Parathyroid adenoma (tissue), 2 donors: ENCODE measurements around the gene ZNF276.
A peak's percentile ranks its signal among the peaks of the same experiment; 100 is the strongest.
"Not testable (repeated sequence)": the region's sequence is repeated elsewhere in the genome, so short reads cannot be mapped to it uniquely, and the experiment has no call there.

Experiments used
- H2AFZ ChIP-seq: fragments of 300-600 bp; sonication (generic); one replicate; pipeline ENCODE4 v1.7.0; 2017; ENCODE audit warnings: antibody characterized with exemption, mild to moderate bottlenecking
- H3K27ac ChIP-seq: fragments of 300-600 bp; sonication (generic); one replicate; pipeline ENCODE4 v1.7.0; 2017
- H3K27me3 ChIP-seq: fragments of 300-600 bp; sonication (generic); one replicate; pipeline ENCODE4 v1.7.0; 2017; ENCODE audit warnings: low read length; ENCODE audit not compliant: control insufficient read depth, insufficient read depth
- H3K36me3 ChIP-seq: fragments of 300-600 bp; sonication (generic); one replicate; pipeline ENCODE4 v1.7.0; 2017; ENCODE audit warnings: low read length; ENCODE audit not compliant: control insufficient read depth, insufficient read depth
- H3K4me1 ChIP-seq: fragments of 300-600 bp; sonication (generic); one replicate; pipeline ENCODE4 v1.7.0; 2017; ENCODE audit warnings: control low read depth
- H3K4me2 ChIP-seq: fragments of 300-600 bp; sonication (generic); one replicate; pipeline ENCODE4 v1.7.0; 2017; ENCODE audit warnings: low read length
- H3K4me3 ChIP-seq: fragments of 300-600 bp; sonication (generic); one replicate; pipeline ENCODE4 v1.7.0; 2017; ENCODE audit warnings: low read depth, low read length
- H3K79me2 ChIP-seq: fragments of 300-600 bp; sonication (generic); one replicate; pipeline ENCODE4 v1.7.0; 2017; ENCODE audit warnings: control low read depth
- H3K9ac ChIP-seq: fragments of 300-600 bp; sonication (generic); one replicate; pipeline ENCODE4 v1.7.0; 2017; ENCODE audit warnings: mild to moderate bottlenecking
- H3K9me3 ChIP-seq: fragments of 300-600 bp; sonication (generic); one replicate; pipeline ENCODE4 v1.7.0; 2017; ENCODE audit warnings: low read length; ENCODE audit not compliant: control insufficient read depth
- TF ChIP-seq, protein P1 (sequence below): fragments of 300-600 bp; sonication (generic); IDR thresholded peaks from one replicate; pipeline ENCODE4 v1.7.0; 2017; ENCODE audit warnings: antibody characterized with exemption, mild to moderate bottlenecking
- donor health status: primary hyperparathyroidism.

ZNF276 gene, protein sequence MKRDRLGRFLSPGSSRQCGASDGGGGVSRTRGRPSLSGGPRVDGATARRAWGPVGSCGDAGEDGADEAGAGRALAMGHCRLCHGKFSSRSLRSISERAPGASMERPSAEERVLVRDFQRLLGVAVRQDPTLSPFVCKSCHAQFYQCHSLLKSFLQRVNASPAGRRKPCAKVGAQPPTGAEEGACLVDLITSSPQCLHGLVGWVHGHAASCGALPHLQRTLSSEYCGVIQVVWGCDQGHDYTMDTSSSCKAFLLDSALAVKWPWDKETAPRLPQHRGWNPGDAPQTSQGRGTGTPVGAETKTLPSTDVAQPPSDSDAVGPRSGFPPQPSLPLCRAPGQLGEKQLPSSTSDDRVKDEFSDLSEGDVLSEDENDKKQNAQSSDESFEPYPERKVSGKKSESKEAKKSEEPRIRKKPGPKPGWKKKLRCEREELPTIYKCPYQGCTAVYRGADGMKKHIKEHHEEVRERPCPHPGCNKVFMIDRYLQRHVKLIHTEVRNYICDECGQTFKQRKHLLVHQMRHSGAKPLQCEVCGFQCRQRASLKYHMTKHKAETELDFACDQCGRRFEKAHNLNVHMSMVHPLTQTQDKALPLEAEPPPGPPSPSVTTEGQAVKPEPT

DNA sequence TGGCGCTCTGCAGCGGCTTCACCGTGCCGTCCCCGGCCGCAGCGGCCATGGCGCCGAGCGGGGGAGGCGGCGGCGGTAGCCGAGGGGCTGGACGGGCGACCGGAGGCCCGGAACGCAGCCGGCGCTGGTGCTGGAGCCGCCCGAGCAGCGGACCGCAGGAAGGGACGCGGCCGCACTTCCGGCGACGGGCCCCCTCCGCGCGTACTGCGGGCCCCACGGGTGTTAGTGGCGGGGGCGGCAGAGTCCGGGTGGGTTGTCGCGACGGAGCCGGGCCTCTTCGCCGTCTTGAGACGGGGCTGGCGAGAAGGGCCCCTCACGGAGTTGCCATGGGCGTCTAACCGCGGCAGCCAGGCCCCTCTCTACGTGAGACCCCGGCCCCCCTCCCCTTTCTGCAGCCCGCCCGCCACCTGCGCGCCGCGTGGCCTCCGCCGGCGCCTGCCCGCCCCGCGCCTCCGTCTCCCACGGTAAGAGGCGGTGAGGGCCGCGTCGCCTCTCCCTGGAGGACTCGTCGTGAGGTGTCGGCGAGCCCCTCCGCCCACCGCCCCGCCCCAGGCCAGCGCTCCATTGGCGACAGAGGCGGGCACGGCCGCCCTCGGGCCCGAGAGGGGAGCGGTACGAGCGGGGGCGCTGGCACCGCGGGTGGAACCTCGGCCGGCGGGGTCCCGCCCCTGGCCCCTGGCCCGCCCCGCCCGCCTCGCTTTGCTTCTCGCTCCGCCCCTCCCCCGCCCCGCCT is at the start of gene ZNF276, which contains the start of gene VPS9D1:
Gene ZNF276 (plus strand): TSS at position 725 of the 733 bp plus-strand sequence. CDS start 104 bp downstream, outside the sequence.
Gene VPS9D1 (minus strand): TSS at position 86 of the 733 bp plus-strand sequence. CDS start 37 bp downstream, at position 49.
- H3K27me3 ChIP-seq, result no peaks in the 10 kb centered on the region
- peaks cover 21% of the 10 kb centered on the region for H3K79me2 ChIP-seq
- no peaks in the 10 kb centered on the region for H3K9me3 ChIP-seq
- peak within 1 kb of the TSS; percentile 86 for H3K27ac ChIP-seq
- TF ChIP-seq, protein P1, sequence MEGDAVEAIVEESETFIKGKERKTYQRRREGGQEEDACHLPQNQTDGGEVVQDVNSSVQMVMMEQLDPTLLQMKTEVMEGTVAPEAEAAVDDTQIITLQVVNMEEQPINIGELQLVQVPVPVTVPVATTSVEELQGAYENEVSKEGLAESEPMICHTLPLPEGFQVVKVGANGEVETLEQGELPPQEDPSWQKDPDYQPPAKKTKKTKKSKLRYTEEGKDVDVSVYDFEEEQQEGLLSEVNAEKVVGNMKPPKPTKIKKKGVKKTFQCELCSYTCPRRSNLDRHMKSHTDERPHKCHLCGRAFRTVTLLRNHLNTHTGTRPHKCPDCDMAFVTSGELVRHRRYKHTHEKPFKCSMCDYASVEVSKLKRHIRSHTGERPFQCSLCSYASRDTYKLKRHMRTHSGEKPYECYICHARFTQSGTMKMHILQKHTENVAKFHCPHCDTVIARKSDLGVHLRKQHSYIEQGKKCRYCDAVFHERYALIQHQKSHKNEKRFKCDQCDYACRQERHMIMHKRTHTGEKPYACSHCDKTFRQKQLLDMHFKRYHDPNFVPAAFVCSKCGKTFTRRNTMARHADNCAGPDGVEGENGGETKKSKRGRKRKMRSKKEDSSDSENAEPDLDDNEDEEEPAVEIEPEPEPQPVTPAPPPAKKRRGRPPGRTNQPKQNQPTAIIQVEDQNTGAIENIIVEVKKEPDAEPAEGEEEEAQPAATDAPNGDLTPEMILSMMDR, result no peak
- no peaks in the 10 kb centered on the region for H3K36me3 ChIP-seq
- H3K4me2 ChIP-seq, result peak within 1 kb of the TSS; percentile 90
- H2AFZ ChIP-seq, result peak within 1 kb of the TSS; percentile 86
- peak within 1 kb of the TSS; percentile 78 for H3K4me3 ChIP-seq
- H3K4me1 ChIP-seq, result no peaks in the 10 kb centered on the region
- peak within 1 kb of the TSS; percentile 64 for H3K9ac ChIP-seq

DNA sequence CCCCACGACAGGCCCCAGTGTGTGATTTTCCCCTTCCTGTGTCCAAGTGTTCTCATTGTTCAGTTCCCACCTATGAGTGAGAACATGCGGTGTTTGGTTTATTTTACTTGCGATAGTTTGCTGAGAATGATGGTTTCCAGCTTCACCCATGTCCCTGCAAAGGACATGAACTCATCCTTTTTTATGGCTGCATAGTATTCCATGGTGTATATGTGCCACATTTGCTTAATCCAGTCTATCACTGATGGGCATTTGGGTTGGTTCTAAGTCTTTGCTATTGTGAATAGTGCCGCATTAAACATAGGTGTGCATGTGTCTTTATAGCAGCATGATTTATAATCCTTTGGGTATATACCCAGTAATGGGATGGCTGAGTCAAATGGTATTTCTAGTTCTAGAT is 49.8 kb upstream of the ZNF276 start:
- not testable (repeated sequence) for H3K9me3 ChIP-seq, H3K4me1 ChIP-seq, H3K4me3 ChIP-seq, H3K27ac ChIP-seq, H3K4me2 ChIP-seq, H3K27me3 ChIP-seq, H3K9ac ChIP-seq, H2AFZ ChIP-seq, H3K36me3 ChIP-seq, H3K79me2 ChIP-seq

DNA sequence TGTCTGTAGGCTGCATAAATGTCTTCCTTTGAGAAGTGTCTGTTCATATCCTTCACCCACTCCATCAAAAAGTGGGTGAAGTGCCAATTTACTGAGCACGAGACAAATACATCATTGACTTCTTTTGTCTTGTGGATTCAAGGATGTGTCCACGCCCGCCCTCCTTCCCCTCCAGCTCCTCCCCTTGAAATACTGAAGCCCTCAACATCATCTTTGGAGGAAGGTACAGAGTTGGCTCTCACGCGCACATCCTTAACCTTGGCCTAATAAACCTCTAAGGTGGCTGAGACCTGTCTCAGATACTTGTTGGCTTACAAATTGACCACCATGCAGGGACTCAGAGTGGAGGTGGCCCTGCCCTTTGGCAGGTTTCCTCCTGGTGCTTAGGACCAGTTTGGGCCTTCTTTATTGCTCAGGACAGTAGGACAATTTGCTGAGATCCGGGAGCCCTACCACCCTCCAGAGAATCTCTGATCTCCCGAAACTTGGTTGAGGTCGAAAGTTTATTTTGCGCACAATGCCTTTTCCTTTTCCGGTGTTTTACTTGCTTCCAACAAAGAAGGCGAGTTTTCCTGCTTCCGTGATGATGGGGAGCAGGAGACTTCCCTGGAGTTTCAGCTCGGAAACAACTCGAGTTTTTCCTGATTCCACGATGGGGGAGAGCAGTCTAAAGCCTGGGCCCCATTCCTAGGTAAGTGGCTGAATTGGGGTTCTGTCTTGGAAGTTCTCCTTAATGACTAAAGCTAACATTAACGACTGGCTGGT is 49.0 kb upstream of the ZNF276 start:
- no peak overlapping the region for H3K9ac ChIP-seq
- no peaks in the 10 kb centered on the region for H3K79me2 ChIP-seq
- no peak overlapping the region for H3K4me3 ChIP-seq
- no peak overlapping the region for H3K4me2 ChIP-seq
- TF ChIP-seq, protein P1, result no peak
- H3K27me3 ChIP-seq, result no peaks in the 10 kb centered on the region
- no peaks in the 10 kb centered on the region for H3K36me3 ChIP-seq
- H2AFZ ChIP-seq, result no peak overlapping the region
- no peak overlapping the region for H3K27ac ChIP-seq
- no peaks in the 10 kb centered on the region for H3K9me3 ChIP-seq
- H3K4me1 ChIP-seq, result no peaks in the 10 kb centered on the region

DNA sequence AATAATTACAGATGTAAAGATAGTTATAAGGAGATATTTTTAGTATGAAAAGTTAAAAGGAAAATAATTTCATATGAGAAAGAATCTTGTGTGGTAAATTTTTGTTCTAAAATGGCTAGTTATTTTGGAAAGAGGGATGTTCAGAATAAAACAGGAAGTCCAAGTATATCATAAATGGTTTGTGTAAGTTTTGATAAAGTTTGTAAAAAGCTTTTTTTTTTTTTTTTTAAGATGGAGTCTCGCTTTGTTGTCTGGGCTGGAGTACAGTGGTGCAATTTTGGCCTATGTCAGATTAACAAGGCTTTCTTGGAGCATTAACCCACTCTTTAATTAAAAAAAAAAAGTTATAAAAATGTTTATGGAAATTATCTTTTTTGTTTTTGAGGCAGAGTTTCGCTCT is 43.1 kb upstream of the ZNF276 start:
- Histone ChIP-seq H3K27me3 (no peaks in the 10 kb centered on the region), H3K4me3 (no peak overlapping the region), H3K9ac (no peak overlapping the region), H3K9me3 (no peaks in the 10 kb centered on the region), H3K27ac (no peak overlapping the region), H3K4me2 (no peak overlapping the region), H3K4me1 (no peaks in the 10 kb centered on the region), H3K79me2 (no peaks in the 10 kb centered on the region), H2AFZ (no peak overlapping the region), H3K36me3 (no peaks in the 10 kb centered on the region)
- TF ChIP-seq, protein P1, result no peak
